NOMO-1 treated with dmso at 0.1 percent for 144 hours (cell line): ENCODE results near the gene RGS9.
"Not testable (repeated sequence)": the region's sequence is repeated elsewhere in the genome, so short reads cannot be mapped to it uniquely, and the experiment has no call there.

Experiments
- DNase-seq: peaks from one replicate; lab custom pipeline; 2025; ENCODE audit not compliant: unreplicated experiment; lab: John Stamatoyannopoulos, UW

Gene RGS9

DNA sequence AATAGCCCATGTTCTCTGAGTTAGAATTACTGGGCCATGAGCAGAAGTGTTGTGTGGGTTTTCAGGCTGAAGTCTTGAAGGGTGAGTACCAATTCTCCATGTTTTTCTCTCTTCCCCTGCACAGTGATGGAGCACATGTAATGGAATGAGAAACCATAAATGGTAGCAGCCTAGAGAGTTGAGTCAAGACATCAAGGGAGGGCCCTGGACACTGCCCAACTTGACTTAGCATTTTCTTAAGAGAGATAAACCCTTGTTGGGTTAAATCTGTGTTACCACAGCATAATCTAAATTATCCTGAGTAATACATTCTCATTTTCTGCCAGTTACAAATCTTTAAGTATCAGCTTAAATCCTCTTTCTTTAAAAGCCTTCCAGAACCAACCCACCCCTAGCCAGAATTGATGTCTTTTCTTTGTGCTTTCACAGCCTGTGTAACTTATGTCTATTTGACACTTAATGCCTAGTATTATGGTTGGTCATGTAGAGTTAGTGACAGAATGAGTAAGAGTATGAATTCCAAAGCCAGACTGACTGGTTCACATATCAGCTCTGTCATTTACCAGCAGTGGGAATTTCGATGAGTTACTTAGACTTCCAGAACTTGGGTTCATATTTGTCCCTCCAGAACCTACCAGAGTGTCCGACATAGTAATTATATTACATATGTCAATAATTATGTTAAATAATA lies 27.0 kb upstream of the RGS9 start:
- DNase-seq, result no peak

DNA sequence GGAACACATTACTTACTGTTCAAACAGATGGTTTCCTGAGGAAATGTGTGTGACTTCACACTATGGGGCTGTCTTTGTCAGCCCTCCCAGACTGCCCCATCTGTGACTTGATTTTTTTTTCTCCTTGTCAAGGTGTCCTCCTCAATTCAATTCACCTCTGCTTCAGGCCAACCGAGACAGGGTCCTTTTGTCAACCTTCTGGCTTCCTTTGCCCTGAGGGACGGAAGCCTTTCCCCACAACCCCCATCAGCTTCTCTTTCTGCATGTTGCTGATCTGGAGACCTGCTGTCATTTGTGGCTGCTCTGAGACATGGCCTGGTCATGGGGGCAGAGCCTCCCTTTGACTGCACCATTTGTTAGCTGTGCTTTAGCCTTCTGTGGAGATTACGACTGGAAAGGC lies 21.3 kb upstream of the RGS9 start:
- no peak for DNase-seq

DNA sequence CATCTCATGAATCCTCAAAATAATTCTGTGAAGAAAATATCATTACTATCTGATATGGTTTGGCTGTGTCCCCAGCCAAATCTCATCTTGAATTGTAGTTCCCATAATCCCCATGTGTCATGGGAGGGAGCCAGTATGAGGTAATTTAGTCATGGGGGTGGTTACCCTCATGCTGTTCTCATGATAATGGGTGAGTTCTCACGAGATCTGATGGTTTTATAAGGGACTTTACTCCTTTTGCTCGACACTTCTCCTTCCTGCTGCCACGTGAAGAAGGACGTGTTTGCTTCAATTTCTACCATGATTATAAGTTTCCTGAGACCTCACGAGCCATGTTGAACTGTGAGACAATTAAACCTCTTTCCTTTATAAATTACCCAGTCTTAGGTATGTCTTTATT lies 20.7 kb upstream of the RGS9 start:
- DNase-seq, result not testable (repeated sequence)

DNA sequence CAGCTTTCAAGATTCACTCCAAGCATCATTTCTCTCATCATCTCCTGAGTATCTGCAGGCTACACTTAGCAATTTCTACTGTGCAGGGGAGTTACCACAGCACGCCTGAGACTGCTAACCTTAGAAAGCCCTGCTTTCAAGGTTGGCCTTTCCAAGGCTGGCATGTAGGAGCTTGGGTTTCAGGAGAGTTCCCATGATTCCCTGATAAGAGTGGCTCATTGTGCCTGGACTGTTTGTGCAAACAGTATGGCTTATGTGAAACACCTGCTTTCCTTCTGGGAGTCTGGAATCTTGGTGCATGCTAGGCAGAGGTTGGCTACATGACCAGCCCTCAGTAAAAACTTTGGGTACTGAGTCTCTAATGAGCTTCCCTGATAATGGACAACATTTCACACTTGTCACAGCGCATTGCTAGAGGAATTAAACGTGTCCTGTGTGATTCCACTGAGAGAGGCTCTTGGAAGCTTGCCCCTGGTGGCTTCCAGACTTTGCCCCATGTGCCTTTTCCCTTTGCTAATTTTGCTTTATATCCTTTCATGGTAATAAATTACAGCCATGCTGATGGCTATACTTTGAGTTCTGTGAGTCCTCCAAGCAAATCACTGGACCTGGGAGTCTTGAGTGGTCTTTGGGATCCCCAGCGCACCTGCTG lies 19.7 kb upstream of the RGS9 start:
- no peak for DNase-seq

DNA sequence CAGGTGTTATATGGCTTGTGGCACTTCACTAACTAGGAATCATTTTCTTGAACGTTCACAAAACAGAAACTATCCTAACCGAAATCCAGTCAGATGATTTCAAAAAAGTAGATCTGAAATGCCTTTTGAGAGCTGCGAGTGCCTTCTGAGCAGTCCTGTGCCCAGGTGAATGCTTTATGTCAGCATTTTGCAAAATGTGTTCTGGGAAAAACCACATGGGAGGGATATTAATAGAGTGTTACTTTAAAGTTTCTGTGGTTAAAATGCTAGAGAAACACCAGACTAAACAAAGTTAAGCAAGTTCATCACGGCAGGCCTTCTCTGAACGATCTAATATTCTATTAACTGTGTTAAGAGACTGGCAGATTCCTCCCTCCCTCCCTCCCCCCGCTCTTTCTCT lies 15.8 kb upstream of the RGS9 start:
- no peak for DNase-seq

DNA sequence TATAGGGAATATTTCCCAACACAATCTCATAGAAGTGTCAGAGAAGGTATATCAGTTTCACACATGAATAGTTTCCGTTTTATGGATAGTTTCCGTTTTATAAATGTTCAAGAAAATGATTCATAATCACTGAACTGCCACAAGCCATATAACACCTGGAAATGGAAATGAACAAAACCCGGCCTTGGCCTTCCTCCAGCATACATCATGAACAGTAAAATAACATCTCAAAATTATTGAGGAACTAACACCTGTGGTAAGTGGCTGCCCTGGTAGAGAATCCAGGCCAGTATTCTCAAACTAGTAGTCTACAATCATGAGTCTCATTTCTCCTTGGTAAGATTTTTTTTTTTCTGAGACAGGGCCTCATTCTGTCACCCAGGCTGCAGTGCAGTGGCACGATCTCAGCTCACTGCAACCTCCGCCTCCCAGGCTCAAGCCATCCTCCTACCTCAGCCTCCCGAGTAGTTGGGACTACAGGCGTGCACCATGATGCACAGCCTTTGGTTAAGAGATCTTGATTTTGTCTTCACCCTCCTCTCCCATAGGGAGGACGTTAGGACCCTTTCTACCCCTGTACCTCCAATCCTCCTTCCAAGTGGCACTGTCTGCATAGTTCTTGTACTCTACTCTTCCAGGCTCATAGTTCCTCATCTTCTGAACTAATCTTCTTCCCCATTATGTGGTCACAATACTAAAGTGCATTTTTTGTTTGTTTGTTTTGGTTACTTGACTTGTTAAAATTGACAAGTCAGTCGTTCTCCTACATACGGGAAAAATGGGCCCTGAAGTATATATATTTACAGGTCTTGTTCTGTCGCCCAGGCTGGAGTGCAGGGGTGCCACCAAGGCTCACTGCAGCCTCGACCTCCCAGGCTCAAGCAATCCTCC lies 15.0 kb upstream of the RGS9 start:
- DNase-seq, result no peak

DNA sequence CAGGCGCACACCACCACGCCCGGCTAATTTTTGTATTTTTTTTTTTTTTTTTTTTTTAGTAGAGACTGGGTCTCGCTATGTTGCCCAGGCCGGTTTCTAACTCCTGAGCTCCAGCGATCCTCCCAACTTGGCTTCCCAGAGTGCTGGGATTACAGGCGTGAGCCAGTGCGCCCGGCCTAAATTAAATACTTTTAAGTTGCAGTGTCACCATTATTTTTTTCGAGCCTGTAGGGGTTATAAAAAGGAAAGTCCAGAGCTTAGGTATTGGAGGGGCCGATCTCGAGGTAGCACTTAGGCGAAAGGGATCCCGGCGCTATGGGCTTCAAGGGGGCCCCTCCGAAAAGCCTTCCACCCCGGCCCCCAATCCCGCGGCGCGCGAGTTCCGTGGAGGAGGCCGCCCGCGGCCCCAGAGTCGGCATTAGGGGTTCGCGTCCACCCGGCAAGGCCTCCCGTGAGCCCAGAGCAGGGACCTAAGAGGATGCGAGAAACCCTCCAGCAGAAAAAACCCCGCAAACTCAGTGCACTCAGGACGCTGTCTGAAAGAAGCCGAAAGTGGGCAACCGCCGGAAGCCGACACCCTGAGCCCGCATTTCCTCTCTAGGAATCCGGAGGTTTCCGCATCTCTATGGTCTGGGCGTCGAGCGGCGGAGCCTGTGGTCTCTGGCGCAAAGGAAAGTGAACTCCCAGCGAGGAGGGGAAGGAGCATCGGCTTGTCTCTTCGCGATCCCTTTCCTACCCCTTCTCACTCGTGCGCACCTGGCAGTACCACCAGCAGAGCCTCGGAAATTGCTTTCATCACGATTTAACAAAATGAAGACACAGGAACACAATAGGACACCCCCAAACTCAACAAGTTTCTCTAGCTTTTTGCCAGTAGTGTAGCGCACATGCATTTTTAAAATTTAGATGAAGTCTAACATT lies 14.1 kb upstream of the RGS9 start:
- DNase-seq, result peak; percentile 82

DNA sequence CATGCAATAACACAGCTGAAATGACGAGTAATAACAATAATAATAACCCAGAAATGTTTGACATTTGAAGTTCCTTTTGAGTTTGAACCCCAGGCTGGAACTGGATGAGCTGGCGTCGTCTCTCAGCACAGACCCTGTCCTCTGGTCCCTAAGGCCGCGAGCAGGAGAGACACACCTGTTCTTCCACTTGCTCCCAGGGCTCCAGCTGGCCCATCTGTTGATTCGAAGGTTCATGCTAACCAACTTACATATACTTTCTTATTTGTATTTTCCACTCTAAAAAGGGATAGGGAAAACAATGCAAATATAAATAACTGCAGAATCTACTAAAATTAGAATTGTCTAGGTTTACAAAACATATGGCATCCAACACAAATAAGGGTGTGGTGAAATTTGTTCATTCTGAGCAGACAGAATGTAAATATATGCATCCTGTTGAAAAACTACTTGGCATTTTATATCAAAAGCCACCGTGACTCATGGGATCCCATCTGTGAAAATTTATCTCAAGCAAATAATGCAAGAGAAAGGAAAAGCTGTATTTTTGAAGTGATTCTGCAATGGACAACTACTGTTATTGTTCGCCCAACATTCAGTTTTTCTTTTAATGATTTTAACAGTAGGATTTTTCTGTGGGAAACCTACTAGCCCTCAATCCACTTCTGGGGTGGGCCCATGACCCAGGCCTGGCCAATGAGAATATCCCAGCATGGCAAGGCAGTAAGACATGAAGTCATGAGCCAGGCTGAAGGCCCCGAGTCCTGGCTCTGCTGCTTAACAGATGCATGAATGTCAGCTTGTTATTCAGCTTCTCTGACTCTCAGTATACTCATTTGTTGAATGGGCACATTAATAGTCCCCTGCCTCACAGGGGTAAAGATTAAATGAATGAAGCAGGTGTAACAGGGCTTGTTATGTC lies 13.2 kb upstream of the RGS9 start:
- DNase-seq, result no peak

DNA sequence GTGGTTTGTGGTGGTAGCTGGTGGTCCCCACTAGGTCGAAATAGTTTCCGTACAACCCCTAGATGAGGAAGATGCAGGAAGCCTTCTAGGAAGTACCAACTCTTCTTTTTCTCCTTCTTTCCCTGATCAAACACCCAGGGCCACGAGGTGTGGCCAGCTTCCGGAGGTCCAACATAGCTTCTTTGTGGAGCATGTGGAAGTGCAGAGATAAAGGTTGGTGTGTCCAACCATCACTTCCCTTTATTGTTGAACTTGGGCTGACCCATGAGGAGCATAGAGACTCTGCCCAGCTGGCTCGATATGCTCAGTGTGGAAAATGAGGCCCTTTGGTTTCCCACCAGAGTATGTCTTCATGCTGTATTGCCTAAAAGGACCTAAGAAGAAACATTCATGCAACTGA lies 6.3 kb upstream of the RGS9 start:
- no peak for DNase-seq

DNA sequence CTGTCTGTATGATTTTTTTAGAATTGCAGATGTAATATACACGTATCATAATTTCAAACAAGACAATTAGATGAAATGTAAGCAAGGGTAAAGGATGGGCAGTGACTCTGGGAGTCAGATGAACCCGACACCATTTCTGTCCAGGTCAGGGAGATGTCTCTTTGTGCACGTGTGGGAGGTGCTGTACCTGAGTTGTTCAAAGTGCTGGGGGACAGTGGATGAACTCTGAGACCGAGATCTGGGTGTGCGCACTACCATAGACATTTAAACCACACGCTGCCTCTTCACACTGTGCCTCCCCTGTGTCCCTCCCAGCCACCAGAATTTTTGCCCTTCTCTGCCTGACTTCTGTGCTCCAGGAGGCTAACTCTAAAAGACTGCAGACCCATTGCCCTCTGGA lies 5.9 kb upstream of the RGS9 start:
- no peak for DNase-seq

DNA sequence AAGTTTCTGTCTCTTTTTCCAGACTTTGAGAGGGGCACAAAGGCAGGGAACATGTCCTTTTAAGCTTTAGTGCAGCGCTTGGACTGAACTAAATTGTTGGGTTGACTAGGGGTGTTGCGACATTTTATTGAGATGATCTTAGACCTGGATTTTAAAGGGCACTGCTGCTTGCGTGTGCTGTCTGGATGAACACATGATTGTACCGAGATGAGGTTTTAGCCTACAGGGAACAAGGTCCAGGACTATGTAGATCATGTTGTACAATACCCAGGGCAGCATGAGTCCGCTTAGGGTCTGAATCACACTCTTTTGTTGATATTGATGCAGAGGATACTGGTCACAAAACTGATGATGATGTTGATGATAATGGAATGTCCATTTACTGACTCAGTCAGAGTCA lies 5.2 kb upstream of the RGS9 start:
- no peak for DNase-seq

DNA sequence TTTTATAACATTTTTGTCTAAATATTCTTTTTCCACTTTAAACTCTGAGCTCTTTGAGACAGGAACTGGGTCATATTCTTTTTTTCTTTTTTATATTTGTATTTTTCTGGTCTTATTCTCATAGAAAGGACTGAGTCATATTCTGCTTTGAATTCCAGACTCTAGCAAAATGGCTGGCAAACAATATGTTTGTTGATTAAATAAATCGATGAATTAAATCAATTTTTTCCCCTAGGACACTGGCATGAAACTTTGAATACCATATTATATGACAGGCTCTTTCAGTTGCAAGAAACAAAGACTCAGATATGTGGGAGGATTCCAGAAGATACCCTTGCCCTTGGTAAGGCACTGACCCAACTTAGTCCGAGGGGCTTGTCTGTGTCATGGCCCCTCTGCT lies 3.1 kb upstream of the RGS9 start:
- no peak for DNase-seq

DNA sequence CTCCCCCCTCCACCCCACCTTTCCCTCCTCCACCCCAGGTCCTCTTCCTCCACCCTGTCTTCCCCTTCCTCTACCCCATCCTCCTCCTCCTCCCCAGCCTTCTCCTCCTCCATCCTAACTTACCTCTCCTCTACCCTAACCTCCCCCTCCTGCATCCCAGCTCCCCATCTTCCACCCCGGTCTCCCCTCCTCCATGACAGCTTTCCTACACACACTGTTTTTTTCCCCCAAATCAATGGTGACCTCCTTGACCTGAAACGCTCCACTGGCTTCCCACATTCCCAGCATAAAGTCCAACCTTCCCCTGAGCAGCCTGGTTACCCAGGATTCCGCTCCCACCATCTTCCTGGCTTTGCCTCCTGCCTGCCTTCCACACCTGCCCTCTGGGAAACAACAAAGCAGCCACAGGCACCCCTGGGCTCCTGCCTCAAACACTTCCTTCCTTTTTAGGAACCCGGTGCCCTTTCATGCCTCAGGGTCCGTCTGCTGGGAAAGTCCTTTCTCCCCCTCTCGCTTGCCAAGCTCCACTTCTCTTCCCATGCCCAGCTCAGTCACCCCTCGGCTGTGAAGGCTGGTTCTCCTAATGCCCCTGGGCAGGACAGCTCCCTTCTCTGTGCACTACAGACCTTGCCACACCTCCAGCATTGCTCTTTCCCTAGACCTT lies 2.1 kb downstream of the RGS9 start:
- no peak for DNase-seq

DNA sequence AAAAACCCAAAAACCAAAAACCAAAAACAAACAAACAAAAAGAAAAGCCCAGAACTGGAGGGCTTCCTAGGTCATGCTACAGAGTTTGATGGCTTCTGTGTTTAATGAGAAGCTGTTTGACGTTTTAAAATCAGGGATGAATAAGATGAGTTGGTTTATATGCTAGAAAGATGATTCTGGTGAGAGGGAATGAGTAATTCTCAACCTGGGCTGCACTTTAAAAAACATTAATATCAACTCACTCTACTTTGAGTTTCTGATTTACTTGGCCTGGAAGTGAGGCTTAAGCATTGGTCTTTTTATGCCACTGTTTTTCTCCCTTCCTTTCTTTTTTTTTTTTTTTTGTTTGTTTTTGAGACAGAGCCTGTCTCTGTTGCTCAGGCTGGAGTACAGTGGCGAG lies 5.1 kb downstream of the RGS9 start:
- DNase-seq, result no peak

DNA sequence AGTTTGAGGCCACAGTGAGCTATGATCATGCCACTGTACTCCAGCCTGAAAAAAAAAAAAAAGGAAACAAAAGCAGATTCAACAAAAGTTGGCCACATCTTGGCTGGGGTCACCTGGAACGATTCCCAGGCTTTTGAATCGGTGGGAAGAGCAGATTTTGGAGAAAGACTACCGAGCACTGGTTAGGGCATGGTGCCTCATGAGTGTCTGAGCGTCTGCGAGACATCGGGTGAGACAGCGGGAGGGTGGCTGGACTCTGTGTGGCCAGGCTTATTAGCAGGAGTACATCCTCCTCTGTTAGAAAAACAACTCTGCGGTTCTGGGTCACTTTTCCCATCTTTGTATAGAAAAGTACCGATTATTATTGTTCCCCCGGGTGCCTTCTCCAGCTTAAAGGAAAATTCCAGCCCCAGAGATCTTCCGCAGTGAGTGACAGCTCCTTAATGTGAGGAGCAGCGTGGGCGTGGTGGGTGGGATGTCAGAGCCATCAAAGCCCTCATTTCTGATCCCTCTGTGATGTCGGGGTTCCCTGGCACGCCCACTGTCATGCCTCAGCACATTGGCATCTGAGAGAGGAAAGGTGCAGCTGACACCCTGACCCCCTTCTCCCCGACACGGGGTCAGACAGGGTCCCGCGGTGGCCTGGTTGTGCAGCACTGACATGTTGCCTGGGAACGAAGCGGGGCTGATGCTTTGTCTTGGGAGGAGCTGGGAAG lies 6.9 kb downstream of the RGS9 start:
- no peak for DNase-seq

DNA sequence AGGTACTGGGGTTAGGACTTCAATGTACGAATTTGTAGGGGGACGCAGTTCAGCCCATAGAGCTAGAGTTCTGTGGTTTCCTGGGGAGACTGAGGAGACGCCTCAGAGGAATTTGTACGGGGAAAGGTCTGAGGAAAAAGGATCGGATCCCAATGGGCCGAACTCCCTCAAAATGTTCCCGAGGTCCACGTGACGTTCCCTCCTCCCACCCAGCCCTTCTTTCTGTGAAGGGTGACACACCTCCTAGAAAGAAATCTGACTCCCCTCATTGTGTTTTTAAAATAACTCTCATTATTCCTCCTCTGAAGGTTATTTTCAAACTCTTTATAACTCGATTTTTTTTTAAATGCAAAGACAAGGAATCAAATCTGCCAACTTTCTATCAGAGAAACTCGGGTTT lies 8.6 kb downstream of the RGS9 start:
- no peak for DNase-seq

DNA sequence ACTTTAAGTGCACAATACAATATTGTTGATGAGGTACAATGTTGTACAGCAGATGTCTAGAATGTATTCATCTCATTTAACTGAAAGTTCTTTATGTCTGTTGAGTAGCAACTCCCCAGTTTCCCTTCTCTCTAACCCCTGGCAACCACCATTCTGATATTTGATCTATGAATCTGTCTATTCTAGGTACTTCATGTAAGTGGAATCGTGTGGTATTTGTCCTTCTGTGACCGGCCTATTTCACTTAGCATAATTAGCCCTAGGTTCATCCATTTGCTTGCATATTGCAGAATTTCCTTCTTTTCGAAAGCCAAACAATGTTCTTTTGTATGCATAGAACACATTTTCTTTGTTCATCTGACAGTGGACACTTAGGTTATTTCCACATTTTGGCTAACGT lies 10.8 kb downstream of the RGS9 start:
- no peak for DNase-seq

DNA sequence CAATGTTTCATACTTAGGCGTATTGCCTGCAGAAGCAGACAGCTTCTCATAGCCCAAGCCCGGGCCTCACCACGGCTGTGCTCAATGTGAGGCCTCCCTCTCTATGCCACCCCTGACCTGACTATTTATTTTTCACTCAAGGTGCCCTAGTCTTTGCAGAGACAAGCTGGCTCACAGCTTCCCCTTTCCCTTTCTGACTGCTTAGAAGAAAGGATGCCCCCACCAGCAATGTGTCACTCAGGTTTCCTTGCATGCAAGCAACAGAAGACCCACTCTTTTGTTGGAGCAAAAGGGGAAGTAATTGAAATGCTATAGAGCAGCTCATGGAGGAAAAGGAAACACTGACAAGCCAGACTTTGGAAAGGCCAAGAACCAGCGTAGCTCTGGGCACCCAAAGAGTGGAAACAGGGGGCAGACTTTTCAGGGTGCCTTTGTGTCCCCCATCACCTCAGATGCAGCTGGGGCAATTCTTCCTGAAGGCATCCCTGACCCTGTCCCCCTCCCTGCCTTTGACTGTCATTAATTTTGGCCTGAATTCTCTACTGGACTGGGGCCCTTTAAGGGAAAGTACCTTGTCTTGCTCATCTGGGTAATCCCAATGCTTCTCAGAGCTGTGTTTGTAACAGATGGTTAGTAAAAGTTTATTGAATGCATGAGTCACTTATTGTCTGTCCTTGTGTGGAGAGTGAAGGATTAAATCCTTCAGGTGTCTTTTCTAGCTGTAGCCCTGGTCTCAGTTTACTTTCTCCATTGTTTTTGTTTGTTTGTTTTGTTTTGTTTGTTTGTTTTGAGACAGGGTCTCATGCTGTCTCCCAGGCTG lies 17.8 kb downstream of the RGS9 start:
- DNase-seq, result peak; percentile 87
